H9 (cell line): ENCODE results near the gene PGLYRP3. TPM values are rescaled to one million over a fixed set of nuclear protein-coding genes. Genes with fewer than 3 reads are reported as not detected.

Source experiments
- DNase-seq: peaks from one replicate; pipeline ENCODE4 v3.0.0-alpha.2; 2017
- H2AFZ ChIP-seq: one replicate; pipeline ENCODE4 v1.6.1; 2013; ENCODE audit warnings: mild to moderate bottlenecking, low read length, control low read depth, moderate library complexity
- H2AK5ac ChIP-seq: 2 replicates; pipeline ENCODE4 v1.6.1; 2013; ENCODE audit warnings: low read length, control low read depth, mixed read lengths; ENCODE audit not compliant: insufficient read length
- H2BK120ac ChIP-seq: one replicate; pipeline ENCODE4 v1.6.1; 2013; ENCODE audit warnings: low read depth, mild to moderate bottlenecking, low read length, control low read depth, inconsistent platforms; ENCODE audit not compliant: poor library complexity, severe bottlenecking
- H2BK12ac ChIP-seq: 2 replicates; pipeline ENCODE4 v1.6.1; 2013; ENCODE audit warnings: low read length, control low read depth, mixed read lengths, low read depth; ENCODE audit not compliant: insufficient read length
- H2BK15ac ChIP-seq: 2 replicates; pipeline ENCODE4 v1.6.1; 2013; ENCODE audit warnings: low read depth, low read length, control low read depth
- H2BK20ac ChIP-seq: one replicate; pipeline ENCODE4 v1.6.1; 2013; ENCODE audit warnings: low read depth, mild to moderate bottlenecking, low read length, control low read depth, inconsistent platforms; ENCODE audit not compliant: poor library complexity, severe bottlenecking
- H2BK5ac ChIP-seq: 2 replicates; pipeline ENCODE4 v1.6.1; 2013; ENCODE audit warnings: low read length, control low read depth, mixed read lengths; ENCODE audit not compliant: insufficient read length
- H3K14ac ChIP-seq: 2 replicates; pipeline ENCODE4 v1.6.1; 2013; ENCODE audit warnings: low read length, control low read depth; ENCODE audit not compliant: insufficient read depth
- H3K18ac ChIP-seq: 2 replicates; pipeline ENCODE4 v1.6.1; 2013; ENCODE audit warnings: low read depth, mild to moderate bottlenecking, mixed read lengths, low read length, control low read depth; ENCODE audit not compliant: insufficient read length
- H3K23ac ChIP-seq: 2 replicates; pipeline ENCODE4 v1.6.1; 2013; ENCODE audit warnings: low read length, control low read depth, mixed read lengths, low read depth; ENCODE audit not compliant: insufficient read length
- H3K23me2 ChIP-seq: 2 replicates; pipeline ENCODE4 v1.6.1; 2013; ENCODE audit warnings: low read depth, mild to moderate bottlenecking, mixed read lengths, low read length, control low read depth; ENCODE audit not compliant: insufficient read length, poor library complexity, severe bottlenecking
- H3K27ac ChIP-seq: 2 replicates; pipeline ENCODE4 v1.5.1; 2013; ENCODE audit warnings: low read length, control low read depth, mixed read lengths, low read depth; ENCODE audit not compliant: insufficient read length
- H3K27me3 ChIP-seq: 2 replicates; pipeline ENCODE4 v1.6.1; 2013; ENCODE audit warnings: low read length, control low read depth, inconsistent platforms; ENCODE audit not compliant: insufficient read depth
- H3K4ac ChIP-seq: 2 replicates; pipeline ENCODE4 v1.6.1; 2013; ENCODE audit warnings: low read depth, mild to moderate bottlenecking, control low read depth, inconsistent platforms, low read length, moderate library complexity
- H3K4me1 ChIP-seq: 2 replicates; pipeline ENCODE4 v1.6.1; 2013; ENCODE audit warnings: low read length, control low read depth, inconsistent platforms; ENCODE audit not compliant: insufficient read depth
- H3K4me2 ChIP-seq: 2 replicates; pipeline ENCODE4 v1.6.1; 2013; ENCODE audit warnings: low read length, control low read depth, mixed read lengths; ENCODE audit not compliant: insufficient read length, insufficient read depth
- H3K56ac ChIP-seq: 2 replicates; pipeline ENCODE4 v1.6.1; 2013; ENCODE audit warnings: low read depth, mild to moderate bottlenecking, mixed read lengths, low read length, control low read depth; ENCODE audit not compliant: insufficient read length
- H3K79me1 ChIP-seq: 2 replicates; pipeline ENCODE4 v1.6.1; 2013; ENCODE audit warnings: low read depth, mild to moderate bottlenecking, moderate library complexity, low read length, control low read depth, inconsistent platforms; ENCODE audit not compliant: insufficient read depth, poor library complexity, severe bottlenecking
- H3K79me2 ChIP-seq: 2 replicates; pipeline ENCODE4 v1.6.1; 2013; ENCODE audit warnings: low read length, control low read depth, inconsistent platforms; ENCODE audit not compliant: insufficient read depth
- H3K9ac ChIP-seq: 2 replicates; pipeline ENCODE4 v1.6.1; 2013; ENCODE audit warnings: low read length, control low read depth, mixed read lengths; ENCODE audit not compliant: insufficient read length; ENCODE audit errors: extremely low read depth
- H3K9me3 ChIP-seq: one replicate; pipeline ENCODE4 v1.6.1; 2013; ENCODE audit warnings: low read depth, low read length, inconsistent platforms; ENCODE audit not compliant: control insufficient read depth
- H3T11ph ChIP-seq: one replicate; pipeline ENCODE4 v1.6.1; 2013; ENCODE audit warnings: mild to moderate bottlenecking, low read length, control low read depth, inconsistent platforms
- H4K20me1 ChIP-seq: one replicate; pipeline ENCODE4 v1.6.1; 2013; ENCODE audit not compliant: control insufficient read depth, insufficient read length, insufficient read depth
- H4K5ac ChIP-seq: 2 replicates; pipeline ENCODE4 v1.6.1; 2013; ENCODE audit warnings: low read depth, mild to moderate bottlenecking, mixed read lengths, low read length, control low read depth; ENCODE audit not compliant: insufficient read length
- H4K8ac ChIP-seq: replicated peaks from 2 replicates; pipeline ENCODE4 v1.6.1; 2013; ENCODE audit warnings: low read length, control low read depth, mixed read lengths, low read depth; ENCODE audit not compliant: insufficient read length
- H4K91ac ChIP-seq: 2 replicates; pipeline ENCODE4 v1.6.1; 2013; ENCODE audit warnings: low read depth, mild to moderate bottlenecking, moderate library complexity, mixed read lengths, low read length, control low read depth; ENCODE audit not compliant: insufficient read length
- H3K27ac Mint-ChIP-seq, 3 experiments: 2 replicates in 2 of 3; 3 replicates in 1 of 3; pipeline ENCODE4 v1.8.0; 2020 to 2021; ENCODE audit warnings: mixed read lengths in 3 of 3, mild to moderate bottlenecking in 1 of 3, moderate library complexity in 1 of 3
- H3K27me3 Mint-ChIP-seq: 2 replicates; pipeline ENCODE4 v1.8.0; 2021; ENCODE audit warnings: low read depth, mild to moderate bottlenecking, moderate library complexity, mixed read lengths
- H3K36me3 Mint-ChIP-seq, 3 experiments: 2 replicates in 2 of 3; 3 replicates in 1 of 3; pipeline ENCODE4 v1.8.0; 2020 to 2021; ENCODE audit warnings: low read depth in 3 of 3, mixed read lengths in 3 of 3; ENCODE audit not compliant: insufficient read depth in 1 of 3
- H3K4me1 Mint-ChIP-seq, 2 experiments: 2 replicates each; pipeline ENCODE4 v1.8.0; 2020; ENCODE audit warnings: mixed read lengths in 2 of 2
- H3K4me3 Mint-ChIP-seq, 2 experiments: 2 replicates in 1 of 2; 3 replicates in 1 of 2; pipeline ENCODE4 v1.8.0; 2020 to 2021; ENCODE audit warnings: mild to moderate bottlenecking in 2 of 2, mixed read lengths in 2 of 2, moderate library complexity in 1 of 2
- H3K9me3 Mint-ChIP-seq, 2 experiments: 2 replicates in 1 of 2; 3 replicates in 1 of 2; pipeline ENCODE4 v1.8.0; 2020; ENCODE audit warnings: mild to moderate bottlenecking in 2 of 2, mixed read lengths in 2 of 2, moderate library complexity in 1 of 2
- WGBS: extraction: QIAGEN DNeasy Blood & Tissue Kit; methylation state at CpG from one replicate; pipeline ENCODE4 v1.1.7; 2013; ENCODE audit warnings: missing lambda C conversion rate, low lambda C conversion rate, mixed read lengths; ENCODE audit not compliant: insufficient read length; ENCODE audit errors: extremely low coverage; 5-methylcytosine and 5-hydroxymethylcytosine counted together
- total RNA-seq: library from RNA; stranded (reverse); gene quantifications from 2 replicates; pipeline ENCODE4 v1.2.1, GENCODE V29; 2021
- TF ChIP-seq, protein P1 (sequence below): fragments of 200-600 bp; sonication (generic); conservative IDR thresholded peaks from 3 replicates; pipeline ENCODE4 v1.8.0; 2021; ENCODE audit warnings: antibody characterized with exemption, mild to moderate bottlenecking

The PGLYRP3 gene
- total RNA-seq, 1 experiment from 2014 or later: not detected

DNA sequence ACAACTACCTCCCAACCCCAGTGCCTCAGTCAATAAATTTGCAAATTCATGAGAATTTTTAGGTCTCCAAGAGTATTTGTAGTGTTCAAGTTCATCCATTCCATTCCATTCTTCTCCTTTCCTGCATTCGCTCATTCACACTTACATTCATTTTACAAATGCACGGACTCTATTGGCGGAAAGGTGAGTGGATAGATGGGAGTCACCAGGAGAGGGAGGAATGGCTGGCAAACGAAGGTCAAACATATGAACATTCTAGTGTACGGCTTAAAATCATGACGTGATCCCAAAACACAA is 50.7 kb downstream of the PGLYRP3 start:
- H3K27me3 ChIP-seq: peaks cover 26% of the 10 kb centered on the region; the same call in 1 of the 2 replicates
- H3K23ac ChIP-seq: no peak overlapping the region
- no peak overlapping the region for H2BK12ac ChIP-seq
- H2AK5ac ChIP-seq: no peak overlapping the region
- H2BK15ac ChIP-seq: no peak overlapping the region
- no peak overlapping the region for H4K5ac ChIP-seq
- no peaks in the 10 kb centered on the region for H4K20me1 ChIP-seq
- no peaks in the 10 kb centered on the region for H3K79me2 ChIP-seq
- no peaks in the 10 kb centered on the region for H3K79me1 ChIP-seq
- no peak overlapping the region for H3T11ph ChIP-seq
- H3K23me2 ChIP-seq: no peaks in the 10 kb centered on the region
- peaks cover 12 to 14% of the 10 kb centered on the region in 2 experiments for H3K4me1 Mint-ChIP-seq
- H2BK5ac ChIP-seq: no peak overlapping the region
- H2AFZ ChIP-seq: no peak overlapping the region
- no peak overlapping the region for H2BK120ac ChIP-seq
- H3K9me3 ChIP-seq: no peaks in the 10 kb centered on the region
- H3K4me1 ChIP-seq: no peaks in the 10 kb centered on the region
- TF ChIP-seq, protein P1, sequence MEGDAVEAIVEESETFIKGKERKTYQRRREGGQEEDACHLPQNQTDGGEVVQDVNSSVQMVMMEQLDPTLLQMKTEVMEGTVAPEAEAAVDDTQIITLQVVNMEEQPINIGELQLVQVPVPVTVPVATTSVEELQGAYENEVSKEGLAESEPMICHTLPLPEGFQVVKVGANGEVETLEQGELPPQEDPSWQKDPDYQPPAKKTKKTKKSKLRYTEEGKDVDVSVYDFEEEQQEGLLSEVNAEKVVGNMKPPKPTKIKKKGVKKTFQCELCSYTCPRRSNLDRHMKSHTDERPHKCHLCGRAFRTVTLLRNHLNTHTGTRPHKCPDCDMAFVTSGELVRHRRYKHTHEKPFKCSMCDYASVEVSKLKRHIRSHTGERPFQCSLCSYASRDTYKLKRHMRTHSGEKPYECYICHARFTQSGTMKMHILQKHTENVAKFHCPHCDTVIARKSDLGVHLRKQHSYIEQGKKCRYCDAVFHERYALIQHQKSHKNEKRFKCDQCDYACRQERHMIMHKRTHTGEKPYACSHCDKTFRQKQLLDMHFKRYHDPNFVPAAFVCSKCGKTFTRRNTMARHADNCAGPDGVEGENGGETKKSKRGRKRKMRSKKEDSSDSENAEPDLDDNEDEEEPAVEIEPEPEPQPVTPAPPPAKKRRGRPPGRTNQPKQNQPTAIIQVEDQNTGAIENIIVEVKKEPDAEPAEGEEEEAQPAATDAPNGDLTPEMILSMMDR: no peak
- no peak overlapping the region for H3K14ac ChIP-seq
- peak overlapping the region; percentile 48 to 81 for H3K4me3 Mint-ChIP-seq
- no peak overlapping the region for H3K27ac ChIP-seq
- no peak overlapping the region for H3K4ac ChIP-seq
- peaks cover 0 to 3% (median 0%) of the 10 kb centered on the region in 3 experiments; a peak in 1 of 7 replicates for H3K36me3 Mint-ChIP-seq
- H4K8ac ChIP-seq: no peak overlapping the region
- WGBS: no CpG with 5 or more reads among the region's 6 CpGs
- peaks cover 86% of the 10 kb centered on the region for H3K27me3 Mint-ChIP-seq
- no peak overlapping the region for H3K18ac ChIP-seq
- no peak overlapping the region for H2BK20ac ChIP-seq
- no peak for DNase-seq
- H3K4me2 ChIP-seq: peak overlapping the region; percentile 61
- H4K91ac ChIP-seq: no peak overlapping the region
- peaks cover 2 to 10% of the 10 kb centered on the region in 2 experiments; a peak in 3 of 5 replicates for H3K9me3 Mint-ChIP-seq
- H3K27ac Mint-ChIP-seq: no peak overlapping the region
- H3K56ac ChIP-seq: no peak overlapping the region
- no peak overlapping the region for H3K9ac ChIP-seq
